ENCODE measurements around the gene NECTIN2.

NECTIN2 gene

DNA sequence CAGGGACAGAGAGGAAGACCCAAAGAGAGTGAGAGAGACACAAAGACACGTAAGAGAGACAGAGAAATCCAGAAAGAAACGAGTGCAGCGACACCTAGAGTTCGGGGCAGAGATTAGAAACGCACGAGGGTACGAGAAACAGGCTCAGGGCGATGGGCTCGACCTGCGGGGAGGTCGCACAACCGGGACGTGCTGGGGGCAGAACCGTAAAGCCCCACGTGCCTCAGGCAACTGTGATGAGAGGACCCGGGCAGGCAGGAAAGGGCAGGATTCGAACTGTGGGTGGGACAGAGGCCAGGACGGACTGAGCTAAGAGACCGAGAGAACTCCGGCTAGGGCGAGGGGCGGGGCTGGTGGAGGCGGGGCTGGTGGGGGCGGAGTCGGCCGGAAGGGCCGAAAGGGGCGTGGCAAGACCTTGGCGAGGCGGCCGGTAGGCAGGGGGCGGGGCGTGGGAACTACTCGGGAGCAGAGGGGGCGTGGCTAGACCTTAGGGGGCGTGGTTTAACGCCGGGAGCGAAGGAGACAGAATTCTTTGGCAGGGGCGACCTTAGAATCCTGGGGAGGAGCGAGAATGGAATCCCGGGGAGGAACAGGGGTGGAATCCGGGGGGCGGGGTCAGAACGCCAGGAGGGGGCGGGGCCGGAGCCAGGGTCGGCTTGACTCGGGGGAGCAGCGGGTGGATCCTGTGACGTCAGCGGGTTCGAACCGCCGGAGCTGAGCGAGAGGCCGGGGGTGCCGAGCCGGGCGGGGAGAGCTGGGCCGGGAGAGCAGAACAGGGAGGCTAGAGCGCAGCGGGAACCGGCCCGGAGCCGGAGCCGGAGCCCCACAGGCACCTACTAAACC is at the start of gene NECTIN2:
TSS of gene NECTIN2 (plus strand) at position 686 of the 843 bp plus-strand sequence. CDS start 229 bp downstream, outside the sequence.
- peak; percentile 86 for DNase-seq

DNA sequence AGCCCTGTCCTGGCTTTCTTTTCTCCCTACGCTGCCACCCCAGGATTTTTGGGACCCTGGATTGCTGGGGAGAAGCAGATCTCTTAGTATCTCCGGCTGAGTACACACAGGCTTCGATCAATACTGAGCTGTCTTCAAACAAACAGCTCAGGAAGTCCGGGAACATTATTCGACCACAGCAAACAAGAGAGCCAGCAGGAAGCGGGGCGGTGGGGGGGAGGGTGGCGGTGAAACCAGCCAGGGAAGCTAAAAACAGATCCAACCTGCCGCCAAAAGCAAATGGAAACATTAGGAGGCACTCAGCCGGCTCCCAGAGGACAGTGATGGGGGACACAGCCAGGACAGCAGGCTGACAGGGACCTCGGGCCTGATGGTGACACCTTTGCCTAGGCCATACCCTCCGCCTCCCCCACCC is 49.4 kb upstream of the NECTIN2 start:
- no peak for DNase-seq

DNA sequence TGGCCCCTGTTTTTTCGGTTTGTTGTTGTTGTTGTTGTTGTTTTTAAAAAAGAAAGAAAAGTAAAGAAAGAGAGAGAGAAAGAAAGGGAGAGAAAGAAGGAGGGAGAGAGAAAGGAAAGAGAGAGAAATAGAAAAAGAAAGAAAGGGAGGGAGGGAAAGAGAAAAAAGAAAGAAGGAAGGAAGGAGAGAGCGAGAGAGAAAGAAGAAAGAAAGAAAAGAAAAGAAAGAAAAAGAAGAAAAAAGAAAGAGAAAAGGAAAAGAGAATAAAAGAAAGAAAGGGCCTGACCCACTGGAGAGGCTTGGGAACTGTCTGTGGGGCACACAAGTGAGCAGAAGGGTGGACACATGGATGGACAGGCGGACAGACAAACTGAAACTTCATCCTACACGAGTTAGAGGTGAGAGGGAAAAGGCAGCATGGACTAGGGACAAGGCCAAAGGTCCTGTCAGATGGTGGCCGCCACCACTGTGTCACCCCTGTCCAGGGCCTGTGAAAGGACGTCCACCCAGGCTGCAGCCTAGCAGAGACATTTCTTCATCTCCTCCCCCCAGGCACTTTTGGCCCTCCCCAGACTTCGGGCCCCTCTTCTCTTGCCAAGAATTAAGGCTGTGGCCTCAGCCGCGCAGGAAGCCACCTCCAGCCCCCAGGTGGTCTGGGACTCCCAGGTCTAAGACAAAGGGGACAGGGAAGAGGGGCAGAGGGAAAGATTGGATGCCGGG is 46.3 kb upstream of the NECTIN2 start:
- no peak for DNase-seq

DNA sequence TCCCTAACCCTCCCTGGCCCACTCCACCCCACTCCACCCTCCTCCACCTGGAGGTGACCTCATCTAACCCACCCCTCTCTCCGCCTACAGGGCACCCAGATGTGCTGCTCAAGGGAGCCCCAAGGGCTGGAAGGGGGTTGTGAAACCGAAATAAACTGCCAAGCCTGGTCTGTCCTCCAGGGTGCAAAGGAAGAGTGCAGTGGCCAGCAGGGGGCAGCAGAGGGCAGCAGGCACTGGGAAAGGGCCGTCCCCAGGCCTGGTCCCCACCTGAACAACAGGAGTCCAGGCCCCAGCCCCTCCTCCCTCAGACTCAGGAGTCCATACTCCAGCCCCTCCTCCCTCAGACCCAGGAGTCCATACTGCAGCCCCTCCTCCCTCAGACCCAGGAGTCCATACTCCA is 45.6 kb upstream of the NECTIN2 start:
- peak; percentile 82 for DNase-seq

DNA sequence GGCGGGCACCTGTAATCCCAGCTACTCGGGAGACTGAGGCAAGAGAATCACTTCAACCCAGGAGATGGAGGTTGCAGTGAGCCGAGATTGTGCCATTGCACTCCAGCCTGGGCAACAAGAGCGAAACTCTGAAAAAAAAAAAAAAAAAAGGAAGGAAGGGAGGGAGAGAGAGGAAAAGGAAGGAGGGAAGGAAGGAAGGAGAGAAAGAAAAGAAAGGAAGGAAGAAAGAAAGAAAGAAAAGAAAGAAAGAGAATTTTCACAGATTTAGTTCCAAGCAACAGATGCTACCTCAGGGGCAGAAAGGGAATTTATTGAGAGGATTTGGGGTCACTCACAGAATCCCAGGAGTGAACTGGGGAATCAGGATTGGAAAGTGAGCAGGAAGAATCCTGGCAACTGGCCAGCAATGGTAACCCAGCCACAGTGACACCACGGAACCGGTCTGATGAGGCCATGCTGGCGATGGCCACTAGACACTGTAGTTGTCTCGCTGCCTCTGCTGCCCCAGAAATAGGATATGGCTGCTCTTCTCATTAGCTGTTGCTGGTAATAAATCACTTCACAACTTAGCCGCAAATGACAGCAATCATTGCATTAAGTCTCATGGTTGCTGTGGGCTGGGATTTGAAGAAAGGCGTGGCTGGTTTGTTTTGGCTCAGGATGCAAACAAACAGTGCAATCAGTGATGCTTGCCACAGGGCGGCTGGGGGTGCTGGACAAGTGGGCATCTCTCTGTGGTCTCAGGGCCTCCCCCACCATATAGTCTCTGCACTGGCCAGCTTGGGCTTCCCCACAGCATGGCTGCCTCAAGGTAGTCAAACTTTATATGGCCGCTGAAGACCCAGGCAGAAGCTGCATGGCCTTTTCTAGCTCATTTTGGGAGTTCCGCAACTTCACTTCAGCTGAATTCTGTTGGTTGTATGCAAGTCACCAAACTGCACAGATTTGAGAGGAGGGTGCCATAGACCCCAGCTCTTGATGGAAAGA is 42.4 kb upstream of the NECTIN2 start:
- DNase-seq = no peak

DNA sequence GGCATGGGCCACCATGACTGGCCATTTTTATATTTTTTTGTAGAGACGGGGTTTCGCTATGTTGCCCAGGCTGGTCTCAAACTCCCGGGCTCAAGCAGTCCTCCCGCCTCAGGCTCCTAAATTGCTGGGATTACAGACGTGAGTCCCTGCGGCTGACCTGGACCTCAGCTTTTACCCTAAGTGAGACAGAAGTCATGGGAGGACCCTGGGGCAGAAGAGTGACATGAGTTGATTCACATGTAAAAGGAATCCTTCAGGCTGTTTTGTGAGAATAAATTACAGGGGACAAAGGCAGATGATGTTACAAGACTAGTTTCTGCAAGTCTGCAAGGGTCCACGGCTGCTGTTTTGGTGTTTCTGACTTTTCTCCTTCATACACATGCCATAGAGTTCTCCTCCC is 39.8 kb upstream of the NECTIN2 start:
- no peak for DNase-seq

DNA sequence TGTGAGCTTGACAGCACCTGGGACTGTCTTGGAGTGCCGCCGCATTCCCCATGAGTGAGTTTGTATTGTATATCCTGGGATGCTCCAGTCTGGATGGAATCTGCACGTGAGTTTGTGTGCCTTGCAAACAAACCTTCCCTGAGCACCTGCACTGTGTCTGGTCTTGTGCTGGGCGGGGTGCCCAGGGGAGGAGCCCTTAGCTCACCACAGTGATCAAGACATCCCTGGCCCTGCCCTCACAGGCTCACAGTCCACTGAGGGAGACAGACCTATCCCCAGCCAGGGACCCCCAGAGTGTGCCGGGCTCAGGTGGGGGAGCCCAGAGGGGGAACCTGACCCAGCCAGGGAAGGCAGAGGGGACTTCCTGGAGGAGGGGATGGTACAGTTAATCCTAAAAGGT is 38.9 kb upstream of the NECTIN2 start:
- DNase-seq = no peak

DNA sequence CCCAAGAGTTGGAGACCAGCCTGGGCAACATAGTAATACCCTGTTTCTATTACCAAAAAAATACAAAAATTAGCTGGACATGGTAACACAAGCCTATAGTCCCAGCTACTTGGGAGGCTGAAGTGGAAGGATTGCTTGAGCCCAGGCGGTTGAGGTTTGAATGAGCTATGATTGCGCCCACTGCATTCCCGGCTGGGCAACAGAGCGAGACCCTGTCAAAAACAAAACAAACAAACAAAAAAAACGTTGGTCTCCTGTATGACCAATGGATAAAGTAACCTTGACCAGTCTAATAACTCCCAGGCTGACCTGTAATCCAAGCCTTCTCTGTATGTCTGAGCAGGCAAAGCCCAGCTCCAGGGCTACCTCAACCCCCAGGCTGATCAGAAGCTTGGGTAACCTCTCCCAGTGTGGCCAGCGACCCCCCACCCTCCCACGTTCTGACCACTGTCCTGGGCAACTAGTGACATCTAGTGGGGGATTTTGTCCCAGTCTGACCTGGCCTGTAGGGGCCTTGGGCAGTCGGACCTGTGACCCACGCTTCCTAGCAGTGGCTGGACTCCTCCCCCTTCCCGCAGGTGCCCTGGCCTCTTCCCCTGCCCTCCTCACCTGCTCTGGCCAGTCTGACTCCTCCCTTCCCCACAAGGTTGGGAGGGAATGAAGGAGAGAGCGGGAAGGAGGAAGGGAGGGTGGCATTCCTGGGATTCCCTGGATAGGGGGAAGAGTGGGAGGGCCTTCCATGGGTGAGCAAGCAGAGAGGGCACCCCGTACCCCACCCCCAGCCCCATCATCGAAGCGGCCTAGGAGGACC is 38.2 kb upstream of the NECTIN2 start:
- DNase-seq = no peak

DNA sequence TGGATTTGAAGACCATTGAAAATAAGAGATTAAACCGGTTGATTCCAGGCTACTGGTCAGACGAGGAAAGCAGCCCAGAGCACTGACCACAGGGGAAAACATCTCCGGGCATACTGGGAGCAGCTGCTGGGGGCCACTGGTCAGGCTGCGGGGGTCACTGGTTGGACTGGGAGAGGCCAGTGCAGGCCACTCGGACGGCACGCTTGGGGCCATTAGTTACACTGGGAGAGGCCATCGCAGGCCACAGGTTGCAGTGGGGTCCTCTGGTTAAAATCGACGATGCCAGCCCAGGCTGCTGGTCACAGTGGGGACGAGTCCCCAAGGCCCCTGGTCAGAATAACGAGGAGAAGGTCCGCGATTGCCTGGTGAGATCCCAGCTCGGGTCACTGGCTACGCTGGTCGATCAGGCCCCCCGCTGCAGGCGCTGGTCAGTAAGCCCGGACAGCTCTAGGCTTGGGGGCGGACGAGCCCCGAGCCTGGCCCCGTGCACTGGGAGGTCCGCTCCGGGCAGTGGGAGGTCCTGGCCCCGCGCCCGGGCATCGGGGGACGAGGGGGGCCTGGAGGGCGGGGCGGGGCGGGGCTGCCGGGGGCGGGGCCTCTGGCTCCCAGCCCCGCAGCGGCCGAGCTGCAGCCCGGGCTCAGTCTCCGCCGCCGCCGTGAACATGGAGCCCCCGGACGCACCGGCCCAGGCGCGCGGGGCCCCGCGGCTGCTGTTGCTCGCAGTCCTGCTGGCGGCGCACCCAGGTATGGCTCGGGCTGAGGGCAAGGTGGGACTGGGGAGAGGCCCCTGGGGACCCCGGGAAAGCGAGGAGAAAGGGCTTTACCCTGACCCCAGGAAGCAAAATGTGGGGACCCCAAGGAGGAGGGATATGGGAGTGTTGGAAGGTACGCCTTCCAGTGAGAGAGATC is 37.4 kb upstream of the NECTIN2 start, which contains the start of gene BCAM:
TSS of gene BCAM (plus strand) at position 641 of the 909 bp plus-strand sequence. CDS start at position 663, 22 bp downstream.
- no peak for DNase-seq

DNA sequence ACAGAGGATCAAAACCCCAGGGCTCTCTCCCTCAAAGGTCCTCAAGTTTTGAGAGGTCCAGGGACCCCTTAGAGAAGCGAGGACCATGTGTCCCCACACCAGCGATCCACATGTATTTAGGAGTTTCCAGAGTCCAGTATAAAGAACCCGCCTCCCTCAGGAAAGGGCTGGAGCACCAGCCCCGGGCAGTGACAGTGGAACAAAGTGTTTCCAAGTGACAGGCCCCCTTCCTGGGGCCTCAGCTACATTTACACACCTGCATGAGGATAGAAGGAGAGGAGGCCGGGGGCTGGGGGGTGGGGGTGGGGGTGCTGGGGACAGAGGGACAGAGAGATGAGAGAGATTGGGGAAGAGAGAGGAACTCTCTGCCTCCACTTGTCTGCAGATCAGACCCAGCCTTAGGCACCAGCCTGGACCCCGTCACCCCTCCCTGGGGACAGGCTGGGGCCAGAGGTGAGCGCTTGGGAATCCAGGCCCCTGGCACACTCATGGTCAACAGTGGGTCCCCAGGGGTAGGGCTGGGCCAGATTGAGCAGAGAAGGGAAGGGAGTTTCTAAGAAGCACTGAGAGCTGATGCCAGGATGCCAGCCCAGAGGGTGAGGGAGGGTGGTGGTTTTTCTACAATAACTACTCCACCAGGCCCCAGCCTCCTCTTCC is 36.4 kb upstream of the NECTIN2 start:
- DNase-seq = no peak

DNA sequence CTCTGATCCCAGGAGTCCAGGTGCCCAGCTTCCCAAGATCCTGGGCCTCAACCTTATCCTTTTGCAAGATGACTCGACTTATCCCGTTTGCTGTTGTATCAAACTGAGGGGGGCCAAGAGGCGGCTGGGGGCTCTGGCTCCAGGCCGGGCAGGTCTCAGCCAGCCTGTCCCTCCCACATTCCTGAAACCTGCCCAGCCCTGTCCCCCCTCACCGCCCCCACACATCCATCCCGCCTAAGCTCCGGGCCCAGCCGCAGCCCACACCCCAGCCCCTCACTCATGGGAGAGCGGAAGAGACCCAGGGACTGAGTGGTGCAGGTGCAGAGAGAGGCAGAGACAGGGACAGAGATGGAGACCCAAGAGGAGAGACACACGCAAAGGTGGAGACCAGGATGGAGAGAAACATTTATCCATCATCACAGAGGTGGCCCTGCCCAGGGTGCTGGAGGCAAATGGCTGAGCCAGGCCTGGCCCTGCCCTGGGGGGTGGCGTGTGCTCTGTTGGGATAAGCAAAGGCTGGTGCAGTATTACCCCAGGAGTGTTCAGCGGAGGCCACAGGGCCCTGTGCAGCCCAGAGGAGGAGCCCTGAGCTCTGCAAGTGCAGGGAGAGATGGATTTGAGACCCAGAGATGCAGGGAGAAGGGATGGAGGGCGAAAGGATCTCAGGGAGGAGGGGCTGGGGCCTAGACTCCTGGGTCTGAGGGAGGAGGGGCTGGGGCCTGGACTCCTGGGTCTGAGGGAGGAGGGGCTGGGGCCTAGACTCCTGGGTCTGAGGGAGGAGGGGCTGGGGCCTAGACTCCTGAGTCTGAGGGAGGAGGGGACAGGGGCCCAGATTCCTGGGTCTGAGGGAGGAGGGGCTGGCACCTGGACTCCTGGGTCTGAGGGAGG is 35.6 kb upstream of the NECTIN2 start:
- no peak for DNase-seq

DNA sequence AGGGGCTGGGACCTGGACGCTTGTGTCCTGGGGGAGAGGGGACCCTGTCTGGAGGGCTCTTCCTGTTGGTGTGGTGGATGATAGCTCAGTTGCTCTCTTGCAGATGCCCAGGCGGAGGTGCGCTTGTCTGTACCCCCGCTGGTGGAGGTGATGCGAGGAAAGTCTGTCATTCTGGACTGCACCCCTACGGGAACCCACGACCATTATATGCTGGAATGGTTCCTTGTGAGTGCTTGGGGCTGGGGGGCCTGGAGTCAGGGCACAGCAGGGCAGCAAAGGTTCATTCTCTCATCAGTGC is 35.0 kb upstream of the NECTIN2 start:
- DNase-seq = no peak

DNA sequence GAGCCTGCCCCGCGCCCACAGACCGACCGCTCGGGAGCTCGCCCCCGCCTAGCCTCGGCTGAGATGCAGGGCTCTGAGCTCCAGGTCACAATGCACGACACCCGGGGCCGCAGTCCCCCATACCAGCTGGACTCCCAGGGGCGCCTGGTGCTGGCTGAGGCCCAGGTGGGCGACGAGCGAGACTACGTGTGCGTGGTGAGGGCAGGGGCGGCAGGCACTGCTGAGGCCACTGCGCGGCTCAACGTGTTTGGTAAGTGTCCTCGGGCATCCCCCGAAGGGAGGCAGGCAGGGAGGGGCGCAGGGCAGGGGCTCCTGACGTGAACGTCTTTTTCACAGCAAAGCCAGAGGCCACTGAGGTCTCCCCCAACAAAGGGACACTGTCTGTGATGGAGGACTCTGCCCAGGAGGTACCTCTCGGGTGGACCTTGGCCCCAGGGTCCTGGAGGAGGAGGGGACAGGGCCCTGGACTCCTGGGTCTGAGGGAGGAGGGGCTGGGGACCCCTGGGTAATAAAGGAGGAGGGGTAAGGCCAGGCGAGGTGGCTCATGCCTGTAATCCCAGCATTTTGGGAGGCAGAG is 33.9 kb upstream of the NECTIN2 start:
- DNase-seq = no peak

DNA sequence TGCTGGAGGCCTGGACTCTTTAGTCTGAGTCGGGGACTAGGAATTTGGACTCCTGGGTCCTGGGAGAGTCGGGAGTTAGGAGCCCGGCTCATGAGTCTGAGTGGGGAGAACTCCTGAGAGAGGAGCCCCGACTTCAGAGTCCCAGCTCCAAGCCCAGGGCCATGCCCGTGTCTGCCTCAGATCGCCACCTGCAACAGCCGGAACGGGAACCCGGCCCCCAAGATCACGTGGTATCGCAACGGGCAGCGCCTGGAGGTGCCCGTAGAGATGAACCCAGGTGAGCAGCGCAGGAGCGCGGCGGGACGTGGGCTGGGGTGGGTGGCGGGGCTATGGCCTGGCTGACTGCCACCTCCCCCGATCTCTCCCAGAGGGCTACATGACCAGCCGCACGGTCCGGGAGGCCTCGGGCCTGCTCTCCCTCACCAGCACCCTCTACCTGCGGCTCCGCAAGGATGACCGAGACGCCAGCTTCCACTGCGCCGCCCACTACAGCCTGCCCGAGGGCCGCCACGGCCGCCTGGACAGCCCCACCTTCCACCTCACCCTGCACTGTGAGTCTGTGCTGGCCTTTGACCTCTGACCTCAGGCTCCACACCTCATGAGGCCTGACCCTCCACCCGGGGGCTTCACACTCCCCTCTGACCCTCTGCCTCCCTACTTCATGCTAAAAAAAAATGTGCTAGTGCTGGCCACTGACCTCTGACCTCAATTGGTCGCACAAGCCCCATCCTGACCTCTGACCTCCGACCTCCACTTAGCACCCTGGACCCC is 32.8 kb upstream of the NECTIN2 start:
- DNase-seq = no peak

DNA sequence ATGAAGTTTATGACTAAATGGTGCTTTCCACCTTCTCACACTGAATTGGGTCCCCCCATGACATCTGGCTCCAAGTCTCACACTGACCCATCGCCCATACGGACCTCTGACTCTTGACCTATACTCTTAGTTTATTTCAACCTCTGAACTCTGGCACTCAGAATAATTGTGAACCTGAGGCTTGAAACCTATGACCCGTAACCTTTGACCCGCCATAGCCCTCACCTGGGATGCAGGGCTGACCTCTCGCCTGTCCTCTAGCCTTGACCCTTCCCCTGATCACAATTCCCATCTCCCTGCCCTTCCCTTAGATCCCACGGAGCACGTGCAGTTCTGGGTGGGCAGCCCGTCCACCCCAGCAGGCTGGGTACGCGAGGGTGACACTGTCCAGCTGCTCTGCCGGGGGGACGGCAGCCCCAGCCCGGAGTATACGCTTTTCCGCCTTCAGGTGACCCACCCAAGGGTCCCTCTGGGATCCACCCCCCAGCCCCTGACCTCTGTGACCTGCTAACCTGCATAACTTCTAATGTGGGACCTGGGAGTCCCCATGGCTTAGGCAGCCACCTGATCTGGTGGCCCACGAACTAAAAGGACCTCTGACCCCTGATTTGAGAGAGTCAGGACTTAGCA is 32.1 kb upstream of the NECTIN2 start:
- no peak for DNase-seq

DNA sequence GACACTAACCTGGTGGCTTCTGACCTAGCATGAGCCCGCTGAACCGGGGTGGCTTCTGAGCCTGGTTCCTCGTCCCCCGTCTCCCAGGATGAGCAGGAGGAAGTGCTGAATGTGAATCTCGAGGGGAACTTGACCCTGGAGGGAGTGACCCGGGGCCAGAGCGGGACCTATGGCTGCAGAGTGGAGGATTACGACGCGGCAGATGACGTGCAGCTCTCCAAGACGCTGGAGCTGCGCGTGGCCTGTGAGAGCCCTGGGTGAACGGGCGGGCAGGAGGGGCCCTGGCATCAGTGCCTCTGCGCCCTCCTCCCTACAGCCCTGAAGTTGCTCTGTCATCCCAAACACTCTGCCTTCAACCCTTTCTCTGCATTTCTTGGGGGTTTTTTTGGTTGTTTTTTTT is 31.6 kb upstream of the NECTIN2 start:
- no peak for DNase-seq

DNA sequence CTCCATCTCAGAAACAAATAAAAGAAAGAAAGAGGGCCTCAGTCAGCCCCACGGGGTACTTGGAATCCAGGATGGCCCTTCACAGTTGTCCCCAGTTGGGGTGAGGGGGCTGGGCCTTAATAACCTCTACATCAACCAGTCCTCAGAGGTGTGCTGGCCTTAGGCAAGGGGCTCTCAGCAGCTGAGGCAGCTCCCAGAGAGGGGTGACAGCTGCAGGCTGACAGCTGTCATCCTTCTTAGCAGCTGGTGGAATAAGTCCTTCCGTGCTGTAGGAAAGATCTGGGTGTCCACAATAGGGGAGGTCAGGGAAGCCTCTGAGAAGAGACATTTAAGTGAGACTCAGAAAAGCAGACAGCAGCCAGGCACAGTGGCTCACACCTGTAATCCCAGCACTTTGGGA is 29.8 kb upstream of the NECTIN2 start:
- no peak for DNase-seq
